Activated T-cell treated with anti-CD3 and anti-CD28 coated beads, Interleukin-2, amount 50 U/mL, for 72 hours (primary cell): ENCODE results near the gene C2orf66. TPM values are rescaled to one million over a fixed set of nuclear protein-coding genes. Genes with fewer than 3 reads are reported as not detected.
A peak's percentile ranks its signal among the peaks of the same experiment; 100 is the strongest.

Source experiments
- ATAC-seq, 2 donors: fragments of 150-1000 bp; cut with Tn5 transposase; replicated peaks in 1 of 2; 2 replicates each; pipeline ENCODE4 v1.10.0; 2021; ENCODE audit warnings: moderate library complexity in 2 of 2, mild to moderate bottlenecking in 1 of 2
- DNase-seq, 2 donors: peaks; one replicate each; pipeline ENCODE4 v3.0.0; 2021 to 2022; ENCODE audit warnings: mixed read lengths in 1 of 2
- H3K27ac Mint-ChIP-seq: one replicate; pipeline ENCODE4 v1.8.0; 2022; ENCODE audit warnings: mild to moderate bottlenecking, moderate library complexity, mixed read lengths
- H3K27me3 Mint-ChIP-seq: one replicate; pipeline ENCODE4 v1.8.0; 2022; ENCODE audit warnings: low read depth, mixed read lengths
- H3K36me3 Mint-ChIP-seq, 2 donors: one replicate each; pipeline ENCODE4 v1.8.0; 2022; ENCODE audit warnings: mixed read lengths in 2 of 2, mild to moderate bottlenecking in 1 of 2; ENCODE audit not compliant: insufficient read depth in 2 of 2
- H3K4me1 Mint-ChIP-seq: one replicate; pipeline ENCODE4 v1.8.0; 2022; ENCODE audit warnings: low read depth, mixed read lengths
- H3K4me3 Mint-ChIP-seq, 2 donors: one replicate each; pipeline ENCODE4 v1.8.0; 2022; ENCODE audit warnings: mild to moderate bottlenecking in 2 of 2, mixed read lengths in 2 of 2, moderate library complexity in 2 of 2
- H3K9me3 Mint-ChIP-seq, 2 donors: one replicate each; pipeline ENCODE4 v1.8.0; 2022; ENCODE audit warnings: mixed read lengths in 2 of 2
- total RNA-seq, 2 donors: library from RNA; stranded (reverse); gene quantifications; one replicate each; pipeline ENCODE4 v1.2.3, GENCODE V29; 2022

C2orf66 gene
- under 1 TPM; 0.38 to 0.60 TPM for total RNA-seq

DNA sequence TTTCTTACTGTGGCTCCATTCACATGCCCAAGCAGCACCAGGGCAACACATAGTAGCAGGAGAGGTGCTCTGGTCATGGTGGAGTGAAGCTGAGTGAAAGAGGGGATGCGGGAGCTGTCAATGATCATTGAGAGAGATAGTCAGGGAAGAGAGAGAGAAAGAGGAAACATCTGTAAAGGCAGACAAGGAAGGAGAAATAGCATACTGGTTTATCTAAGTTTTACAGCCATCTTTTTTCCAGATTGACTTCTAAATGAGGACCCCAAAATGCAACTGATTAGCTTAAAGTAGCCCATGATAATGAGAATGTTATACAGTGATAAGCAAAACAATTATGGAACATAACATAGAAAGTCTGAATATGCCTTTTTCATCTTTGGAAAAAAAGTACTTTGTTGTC is at the start of gene C2orf66:
Gene C2orf66, minus strand, starts transcription at position 96 of the 400 bp plus-strand sequence. Its CDS starts 19 bp downstream, at position 77.
- no peaks in the 10 kb centered on the region for H3K4me1 Mint-ChIP-seq
- H3K36me3 Mint-ChIP-seq: peaks cover 0 to 2% of the 10 kb centered on the region in 2 donors
- H3K9me3 Mint-ChIP-seq: peaks cover 2 to 3% of the 10 kb centered on the region in 2 donors
- H3K27me3 Mint-ChIP-seq: peaks cover 42% of the 10 kb centered on the region
- H3K4me3 Mint-ChIP-seq: no peak within 1 kb of the TSS
- H3K27ac Mint-ChIP-seq: no peak within 1 kb of the TSS
- ATAC-seq (no peak), DNase-seq (no peak)

DNA sequence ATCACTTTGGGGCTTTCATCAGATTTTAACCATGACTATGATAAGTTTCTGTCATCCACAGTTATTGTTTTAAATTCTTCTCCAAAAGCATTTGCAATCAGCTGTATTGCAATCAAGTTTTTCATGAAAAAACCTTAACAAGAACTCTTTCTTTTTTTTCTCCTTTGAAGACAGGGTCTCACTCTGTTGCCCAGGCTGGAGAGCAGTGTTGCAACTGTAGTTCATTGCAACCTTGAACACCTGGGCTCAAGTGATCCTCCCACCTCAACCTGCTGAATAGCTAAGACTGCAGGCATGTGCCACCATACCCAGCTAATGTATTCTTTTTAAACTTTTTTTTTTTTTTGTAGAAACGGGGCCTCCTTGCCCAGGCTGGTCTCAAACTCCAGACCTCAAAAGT is 45.5 kb upstream of the C2orf66 start:
- peaks cover 8 to 16% of the 10 kb centered on the region in 2 donors for H3K36me3 Mint-ChIP-seq
- no peaks in the 10 kb centered on the region for H3K27me3 Mint-ChIP-seq
- ATAC-seq (no peak), DNase-seq (no peak)
- no peak overlapping the region for H3K4me3 Mint-ChIP-seq
- H3K27ac Mint-ChIP-seq: no peak overlapping the region
- H3K4me1 Mint-ChIP-seq: peaks cover 6% of the 10 kb centered on the region
- H3K9me3 Mint-ChIP-seq: peaks cover 4% of the 10 kb centered on the region in 2 donors

DNA sequence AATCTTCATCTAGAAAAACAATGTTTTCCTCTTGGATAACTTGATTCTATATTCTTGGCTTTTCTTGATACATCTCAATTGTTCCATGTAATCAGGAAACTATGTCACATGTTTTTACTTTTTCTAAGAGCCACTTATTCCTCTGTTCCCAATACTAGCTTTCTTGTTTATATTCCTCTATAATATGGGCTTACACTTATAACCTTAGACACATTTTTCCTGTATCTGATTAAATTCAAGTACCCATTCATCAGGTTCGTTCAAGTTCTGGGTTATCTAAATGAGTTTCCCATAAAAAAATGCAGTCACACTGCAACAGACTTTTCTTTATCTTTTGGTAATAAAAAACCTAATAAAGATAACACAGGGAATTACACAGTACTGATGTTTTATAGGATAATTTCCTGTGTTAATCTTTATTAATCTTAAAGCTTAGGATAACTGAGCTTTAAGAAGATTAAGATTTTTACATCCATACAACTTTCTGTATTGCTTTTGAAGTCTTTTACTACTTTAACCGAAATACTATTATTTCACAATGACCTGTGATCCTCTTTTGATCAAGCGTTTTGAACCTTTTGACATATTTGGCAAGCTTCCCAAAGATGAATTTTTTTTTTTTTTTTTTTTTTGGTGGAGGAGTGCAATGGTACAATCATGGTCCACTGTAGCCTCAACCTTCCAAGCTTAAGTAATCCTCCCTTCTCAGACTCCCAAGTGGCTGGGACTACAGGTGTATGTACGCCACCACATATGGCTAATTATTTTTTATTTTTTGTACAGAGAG is 44.3 kb upstream of the C2orf66 start:
- ATAC-seq: no peak
- Mint-ChIP-seq H3K36me3 (peaks cover 6 to 7% of the 10 kb centered on the region in 2 donors), H3K27me3 (no peaks in the 10 kb centered on the region), H3K27ac (no peak overlapping the region), H3K9me3 (peaks cover 1 to 2% of the 10 kb centered on the region in 2 donors), H3K4me3 (no peak overlapping the region), H3K4me1 (peaks cover 6% of the 10 kb centered on the region)
- no peak for DNase-seq

DNA sequence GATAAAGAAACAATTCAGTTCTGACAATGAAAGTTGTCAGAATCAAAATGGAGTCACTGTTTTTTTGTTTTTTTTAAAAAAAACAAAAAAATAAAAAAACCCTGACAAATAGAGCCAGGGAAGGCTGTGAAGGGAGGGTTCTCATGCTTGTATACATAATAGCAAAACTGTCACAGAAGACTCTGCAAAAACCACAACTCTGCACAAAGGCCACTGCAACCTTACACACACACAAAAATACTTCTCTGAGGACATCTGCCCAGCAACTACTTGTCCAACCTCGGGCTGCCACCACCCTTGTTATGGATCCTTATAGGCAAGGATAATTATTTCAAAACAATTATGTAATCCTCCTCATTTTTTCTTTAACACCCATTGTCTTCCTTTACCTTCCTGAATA is 41.9 kb upstream of the C2orf66 start:
- no peaks in the 10 kb centered on the region for H3K9me3 Mint-ChIP-seq
- peaks cover 1 to 3% of the 10 kb centered on the region in 2 donors for H3K36me3 Mint-ChIP-seq
- ATAC-seq (no peak), DNase-seq (no peak)
- peak overlapping the region; percentile 4 for H3K27ac Mint-ChIP-seq
- peaks cover 6% of the 10 kb centered on the region for H3K4me1 Mint-ChIP-seq
- no peak overlapping the region for H3K4me3 Mint-ChIP-seq
- no peaks in the 10 kb centered on the region for H3K27me3 Mint-ChIP-seq

DNA sequence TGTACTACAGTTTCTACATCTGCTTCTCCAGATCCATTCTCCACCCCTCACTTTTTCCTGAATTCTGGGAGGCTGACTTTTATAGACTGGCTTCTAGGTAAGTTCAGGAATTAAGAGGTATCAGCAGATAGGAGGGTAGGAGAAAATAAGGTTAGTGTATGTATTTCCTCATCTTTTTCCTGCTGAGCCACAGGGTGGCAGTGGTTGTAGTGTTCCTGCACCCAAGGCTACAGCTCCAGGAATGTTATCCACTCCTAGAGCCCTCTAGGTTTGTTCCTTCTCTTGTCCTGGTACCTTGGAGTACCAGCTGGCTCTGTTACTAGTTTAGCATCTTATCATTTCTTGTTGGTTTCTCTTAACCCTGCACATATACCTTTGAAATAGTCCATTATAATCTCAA is 40.7 kb upstream of the C2orf66 start:
- Mint-ChIP-seq H3K27me3 (no peaks in the 10 kb centered on the region), H3K4me3 (no peak overlapping the region), H3K9me3 (no peaks in the 10 kb centered on the region), H3K4me1 (peaks cover 6% of the 10 kb centered on the region), H3K27ac (no peak overlapping the region), H3K36me3 (peaks cover 3 to 6% of the 10 kb centered on the region in 2 donors)
- ATAC-seq (no peak), DNase-seq (no peak)

DNA sequence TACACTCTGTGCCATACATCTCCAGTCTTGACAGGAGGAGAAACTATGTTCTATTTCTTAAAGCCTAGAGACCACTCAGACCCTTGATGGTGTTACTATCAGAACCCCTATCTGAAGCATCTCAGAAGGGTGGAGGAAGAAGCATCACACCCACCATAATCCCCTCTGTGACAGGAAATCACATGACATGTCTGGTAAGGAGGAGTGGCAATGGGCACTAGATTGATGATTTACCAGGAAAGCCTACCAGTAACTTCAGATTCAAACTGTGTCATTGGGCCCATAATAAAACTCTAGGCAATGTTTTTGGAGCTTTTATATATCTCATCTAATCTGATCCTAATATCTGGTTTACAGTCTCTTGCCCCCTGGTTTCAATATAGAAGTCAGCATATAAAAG is 37.1 kb upstream of the C2orf66 start:
- peaks cover 1 to 6% of the 10 kb centered on the region in 2 donors for H3K36me3 Mint-ChIP-seq
- no peaks in the 10 kb centered on the region for H3K9me3 Mint-ChIP-seq
- peak overlapping the region; percentile 25 for H3K27ac Mint-ChIP-seq
- DNase-seq (no peak), ATAC-seq (no peak)
- no peak overlapping the region for H3K4me3 Mint-ChIP-seq
- peaks cover 6% of the 10 kb centered on the region for H3K4me1 Mint-ChIP-seq
- H3K27me3 Mint-ChIP-seq: no peaks in the 10 kb centered on the region

DNA sequence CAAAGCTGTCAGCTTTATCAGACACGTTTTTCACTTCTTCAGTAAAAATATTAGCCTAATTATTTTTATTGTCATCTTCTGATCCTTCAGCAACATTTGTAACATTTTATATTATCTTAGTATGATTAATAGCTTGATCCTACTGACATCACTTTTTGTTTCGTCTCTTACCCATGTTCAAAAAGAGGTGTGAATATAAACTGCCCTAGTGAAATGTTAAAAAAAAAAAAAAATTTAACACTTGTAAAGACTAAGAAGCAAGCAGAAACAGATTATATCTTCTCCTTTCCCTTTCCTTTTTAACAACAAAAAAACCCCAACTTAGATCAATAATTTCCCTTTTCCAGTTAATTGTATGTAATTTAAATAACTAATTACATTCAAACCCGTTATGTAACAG is 36.2 kb upstream of the C2orf66 start:
- no peaks in the 10 kb centered on the region for H3K9me3 Mint-ChIP-seq
- H3K4me3 Mint-ChIP-seq: no peak overlapping the region
- peaks cover 2% of the 10 kb centered on the region for H3K4me1 Mint-ChIP-seq
- H3K27me3 Mint-ChIP-seq: no peaks in the 10 kb centered on the region
- DNase-seq (no peak), ATAC-seq (no peak)
- H3K27ac Mint-ChIP-seq: peak overlapping the region; percentile 43
- peaks cover 1 to 10% of the 10 kb centered on the region in 2 donors for H3K36me3 Mint-ChIP-seq

DNA sequence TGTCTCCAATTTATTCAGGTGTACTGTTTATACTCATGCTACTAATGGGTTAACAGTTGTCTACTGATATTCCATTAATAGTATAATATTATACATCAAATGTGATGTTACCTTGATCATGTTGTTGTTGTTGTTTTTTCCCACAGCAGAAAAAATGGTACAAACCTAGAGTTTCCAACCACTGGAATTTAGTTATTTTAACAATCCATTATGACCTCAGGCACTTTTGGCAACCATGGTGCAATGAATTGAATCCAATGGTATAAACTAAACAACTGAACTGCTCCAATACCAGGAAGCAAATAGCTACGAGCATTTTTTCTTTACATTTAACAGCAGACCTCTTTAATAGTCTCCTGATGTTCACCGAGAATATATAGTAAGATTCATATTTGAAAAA is 31.0 kb upstream of the C2orf66 start:
- Mint-ChIP-seq H3K36me3 (peaks cover 0 to 4% of the 10 kb centered on the region in 2 donors), H3K4me3 (no peak overlapping the region), H3K4me1 (no peaks in the 10 kb centered on the region), H3K27me3 (no peaks in the 10 kb centered on the region), H3K9me3 (no peaks in the 10 kb centered on the region), H3K27ac (no peak overlapping the region)
- DNase-seq: no peak
- ATAC-seq: no peak

DNA sequence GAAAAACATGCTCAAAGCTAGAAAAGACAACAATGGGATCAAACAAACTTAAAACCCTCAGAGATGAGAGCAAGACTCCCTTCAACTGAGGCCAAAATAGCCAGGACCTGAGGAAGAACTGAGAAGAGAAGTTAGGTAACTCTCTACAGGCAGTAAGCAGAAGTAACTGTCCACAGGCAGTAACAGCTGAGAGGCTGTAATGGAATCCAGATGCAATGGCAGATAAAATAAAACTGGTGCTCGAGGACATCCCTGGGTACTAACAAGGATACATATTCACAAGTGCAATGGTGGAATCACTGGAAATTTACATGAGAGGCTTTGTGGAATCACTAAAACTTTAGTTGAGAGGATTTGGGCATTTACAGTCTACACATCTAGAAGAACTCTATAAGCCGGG is 30.4 kb upstream of the C2orf66 start:
- H3K27me3 Mint-ChIP-seq: no peaks in the 10 kb centered on the region
- H3K9me3 Mint-ChIP-seq: no peaks in the 10 kb centered on the region
- DNase-seq (no peak), ATAC-seq (no peak)
- no peak overlapping the region for H3K4me3 Mint-ChIP-seq
- H3K27ac Mint-ChIP-seq: no peak overlapping the region
- peaks cover 0 to 4% of the 10 kb centered on the region in 2 donors for H3K36me3 Mint-ChIP-seq
- no peaks in the 10 kb centered on the region for H3K4me1 Mint-ChIP-seq

DNA sequence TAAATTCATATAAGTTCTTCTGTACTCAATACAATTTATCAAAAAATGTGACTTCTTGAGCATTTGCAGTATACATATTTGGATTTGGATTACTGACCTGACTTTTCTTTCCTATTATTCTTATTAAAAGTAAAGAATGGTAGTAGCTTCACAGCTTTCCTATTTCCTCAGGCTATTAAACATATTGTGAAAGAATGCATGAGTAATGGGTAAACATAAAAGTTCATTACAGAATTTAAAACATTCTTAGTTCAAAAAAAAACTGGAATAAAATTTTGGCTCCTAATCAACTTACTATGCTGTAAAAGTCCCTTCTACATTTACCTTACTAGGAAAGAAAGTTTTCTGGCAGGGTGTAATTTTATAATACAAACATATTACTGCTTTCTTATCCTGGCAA is 27.3 kb upstream of the C2orf66 start:
- H3K27ac Mint-ChIP-seq: no peak overlapping the region
- no peaks in the 10 kb centered on the region for H3K4me1 Mint-ChIP-seq
- peaks cover 0 to 4% of the 10 kb centered on the region in 2 donors for H3K36me3 Mint-ChIP-seq
- ATAC-seq (no peak), DNase-seq (no peak)
- H3K27me3 Mint-ChIP-seq: no peaks in the 10 kb centered on the region
- no peaks in the 10 kb centered on the region for H3K9me3 Mint-ChIP-seq
- no peak overlapping the region for H3K4me3 Mint-ChIP-seq

DNA sequence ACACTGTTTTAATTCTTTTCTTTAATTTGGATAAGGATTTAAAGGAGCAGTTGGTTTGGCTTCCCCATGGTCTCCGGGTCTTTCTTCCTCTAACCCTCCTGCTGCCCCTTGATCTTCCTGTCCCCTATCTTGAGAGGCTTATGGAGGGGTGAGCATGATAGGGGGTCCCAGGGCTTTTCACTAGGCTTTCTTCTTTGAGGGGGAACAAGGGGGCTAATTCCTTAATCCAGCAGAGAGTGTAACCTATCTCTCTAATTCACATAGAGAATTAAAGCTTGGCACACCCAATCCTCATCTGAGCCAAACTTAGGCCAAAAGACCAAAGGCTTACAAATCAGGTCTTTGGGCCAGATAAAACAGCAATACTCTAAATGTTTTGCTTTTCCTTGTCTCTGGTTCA is 21.5 kb upstream of the C2orf66 start:
- no peaks in the 10 kb centered on the region for H3K27me3 Mint-ChIP-seq
- H3K4me3 Mint-ChIP-seq: no peak overlapping the region

DNA sequence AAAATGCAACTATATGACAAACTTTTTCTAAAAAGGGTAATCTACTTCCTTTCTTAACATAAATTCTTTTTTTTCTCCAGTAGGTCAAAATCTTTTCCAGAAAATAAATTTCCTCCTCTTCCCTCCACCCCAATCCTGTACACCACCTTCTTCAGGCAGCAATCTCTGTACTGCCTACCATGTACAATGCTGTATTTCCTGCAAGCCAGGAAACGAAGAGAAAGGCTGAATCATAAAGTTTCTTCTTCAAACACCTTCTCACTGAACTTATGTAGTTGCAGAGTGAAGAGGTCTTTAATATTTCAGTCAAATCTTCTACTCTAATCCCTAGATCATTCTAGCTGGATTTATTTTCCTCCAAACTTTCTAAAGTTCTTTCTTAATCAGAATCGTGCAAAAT is 18.2 kb upstream of the C2orf66 start:
- Mint-ChIP-seq H3K27me3 (peaks cover 9% of the 10 kb centered on the region), H3K9me3 (no peaks in the 10 kb centered on the region), H3K27ac (peak overlapping the region; percentile 38), H3K36me3 (peaks cover 0 to 1% of the 10 kb centered on the region in 2 donors), H3K4me1 (peaks cover 8% of the 10 kb centered on the region), H3K4me3 (no peak overlapping the region)
- DNase-seq (no peak), ATAC-seq (peak in 1 of 2 donors; percentile 42)

More for the DNA sequence above, 21.5 kb upstream of the C2orf66 start:
- Mint-ChIP-seq H3K27ac (no peak overlapping the region), H3K36me3 (no peaks in the 10 kb centered on the region), H3K9me3 (no peaks in the 10 kb centered on the region), H3K4me1 (peaks cover 8% of the 10 kb centered on the region)
- ATAC-seq (no peak), DNase-seq (no peak)

DNA sequence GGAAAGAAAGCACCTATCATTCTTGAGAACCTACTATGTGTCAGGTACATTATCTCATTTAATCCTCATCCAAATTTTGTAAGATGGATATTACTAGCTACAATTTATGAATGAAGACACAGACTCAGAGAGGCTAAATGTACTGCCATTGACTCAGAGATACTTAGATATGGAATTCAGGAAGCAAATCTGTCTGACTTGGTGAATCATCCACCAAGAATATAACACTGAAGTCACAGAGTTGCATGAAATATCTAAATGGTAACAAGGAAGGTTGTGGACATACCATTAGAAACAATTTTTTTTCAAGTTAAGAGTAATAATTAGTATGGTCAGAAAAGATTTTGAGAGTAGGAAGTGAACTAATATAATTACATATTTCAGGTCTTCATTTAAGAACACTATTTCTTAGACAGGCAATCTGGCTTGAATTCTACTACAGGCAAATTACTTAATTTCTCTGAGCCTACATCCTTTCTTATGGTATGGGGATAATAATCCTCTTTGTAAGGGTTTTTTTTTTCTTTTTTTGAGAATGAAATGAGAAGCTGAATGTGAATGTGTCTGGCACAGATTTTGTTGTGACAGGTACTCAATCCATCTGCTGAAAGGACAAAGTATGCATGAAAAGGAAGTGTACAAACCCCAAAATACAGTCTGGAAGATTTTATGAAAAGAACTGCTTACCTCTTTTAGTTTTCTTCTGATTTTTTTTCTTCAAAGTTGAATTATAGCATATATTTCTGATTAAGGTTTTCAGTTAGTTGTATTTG is 14.8 kb upstream of the C2orf66 start:
- Mint-ChIP-seq H3K36me3 (peaks cover 2 to 3% of the 10 kb centered on the region in 2 donors), H3K27ac (no peak overlapping the region), H3K27me3 (peaks cover 30% of the 10 kb centered on the region), H3K4me3 (no peak overlapping the region), H3K4me1 (peaks cover 8% of the 10 kb centered on the region), H3K9me3 (peaks cover 3 to 7% of the 10 kb centered on the region in 2 donors)
- ATAC-seq (no peak), DNase-seq (no peak)
